ENCODE results near the gene PHLDA2. TPM values are rescaled to one million over a fixed set of nuclear protein-coding genes. Genes with fewer than 3 reads are reported as not detected.

PHLDA2 gene
- total RNA-seq, 1 experiment from 2014 or later: 309 TPM

DNA sequence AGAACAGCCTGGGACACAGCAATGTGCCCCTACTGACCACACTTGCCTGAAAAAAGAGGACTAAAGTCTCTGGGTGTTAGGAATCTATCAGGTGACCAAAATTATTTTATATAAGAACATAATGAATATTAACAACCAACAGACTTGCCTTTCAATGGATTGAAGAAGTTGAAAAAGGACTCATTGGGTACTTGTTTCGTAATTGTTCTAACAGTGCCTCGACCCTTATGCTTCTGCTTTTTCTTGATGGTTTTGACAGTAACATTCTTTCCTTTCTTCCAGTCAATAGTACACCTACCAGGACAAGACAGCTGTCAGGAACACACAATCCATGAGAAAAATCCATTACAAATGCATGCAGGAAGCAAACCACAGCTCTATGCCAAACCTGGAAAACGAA, 29.0 kb upstream of the PHLDA2 start (continued):
- TF ChIP-seq, protein P1, sequence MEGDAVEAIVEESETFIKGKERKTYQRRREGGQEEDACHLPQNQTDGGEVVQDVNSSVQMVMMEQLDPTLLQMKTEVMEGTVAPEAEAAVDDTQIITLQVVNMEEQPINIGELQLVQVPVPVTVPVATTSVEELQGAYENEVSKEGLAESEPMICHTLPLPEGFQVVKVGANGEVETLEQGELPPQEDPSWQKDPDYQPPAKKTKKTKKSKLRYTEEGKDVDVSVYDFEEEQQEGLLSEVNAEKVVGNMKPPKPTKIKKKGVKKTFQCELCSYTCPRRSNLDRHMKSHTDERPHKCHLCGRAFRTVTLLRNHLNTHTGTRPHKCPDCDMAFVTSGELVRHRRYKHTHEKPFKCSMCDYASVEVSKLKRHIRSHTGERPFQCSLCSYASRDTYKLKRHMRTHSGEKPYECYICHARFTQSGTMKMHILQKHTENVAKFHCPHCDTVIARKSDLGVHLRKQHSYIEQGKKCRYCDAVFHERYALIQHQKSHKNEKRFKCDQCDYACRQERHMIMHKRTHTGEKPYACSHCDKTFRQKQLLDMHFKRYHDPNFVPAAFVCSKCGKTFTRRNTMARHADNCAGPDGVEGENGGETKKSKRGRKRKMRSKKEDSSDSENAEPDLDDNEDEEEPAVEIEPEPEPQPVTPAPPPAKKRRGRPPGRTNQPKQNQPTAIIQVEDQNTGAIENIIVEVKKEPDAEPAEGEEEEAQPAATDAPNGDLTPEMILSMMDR (IDR thresholded peaks at IDR 0.05 in 2 of 3, conservative IDR thresholded peaks at IDR 0.05 in 1 of 3; ENCODE audit: borderline replicate concordance in 1 of 3, insufficient read depth in 1 of 3, low read depth in 2 of 3, low read length in 2 of 3): no peak
- no peak for TF ChIP-seq EZH2phosphoT487 (IDR thresholded peaks at IDR 0.05; ENCODE audit: borderline replicate concordance)

DNA sequence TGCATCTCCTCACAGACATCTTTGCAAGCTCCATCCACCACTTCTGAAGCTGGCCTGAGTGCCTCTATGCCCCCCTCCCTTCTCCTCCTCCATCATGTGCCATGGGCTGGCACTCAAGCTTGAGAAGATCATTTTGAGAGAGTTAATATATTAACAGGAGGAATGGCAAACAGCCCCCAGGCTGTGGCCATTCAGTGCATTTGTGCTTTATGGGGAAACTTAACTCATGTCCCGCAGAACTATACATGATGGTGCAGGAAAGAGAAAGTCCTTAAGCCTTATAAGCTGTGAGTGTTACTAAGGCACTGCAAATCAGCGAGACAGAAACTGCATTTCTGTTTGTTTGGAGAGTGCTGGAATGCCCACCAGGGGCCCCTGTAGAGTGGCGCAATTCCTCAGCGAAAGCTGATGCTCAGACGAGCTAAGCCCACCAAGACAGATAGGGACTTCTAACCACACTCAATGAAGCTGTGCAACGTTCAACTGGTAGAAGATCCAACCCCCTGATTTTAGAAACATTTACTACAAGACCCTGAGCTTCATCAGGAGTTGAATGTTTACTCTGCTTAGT, 26.8 kb upstream of the PHLDA2 start:
- CTCF ChIA-PET: no interaction called here
- intact Hi-C loops (cut with micrococcal nuclease): no loop called here
- RAD21 ChIA-PET (ENCODE audit: low non-redundant PET in 1 of 2, low total read pairs in 2 of 2, uncharacterized antibody in 2 of 2, unreplicated experiment in 2 of 2): no interaction called here
- no peak for ATAC-seq
- no peaks in the 10 kb centered on the region for H3K27me3 ChIP-seq (ENCODE audit: insufficient read depth, low read length)
- H3K9ac ChIP-seq (ENCODE audit: low read length): no peak overlapping the region
- H3K27ac ChIP-seq (ENCODE audit: low read depth, low read length): no peak overlapping the region
- H2AFZ ChIP-seq (ENCODE audit: low read depth, low read length, poor library complexity, severe bottlenecking): no peak overlapping the region
- peaks cover 50% of the 10 kb centered on the region for H3K79me2 ChIP-seq (ENCODE audit: insufficient read depth, low read length)
- H3K9me3 ChIP-seq (ENCODE audit: control insufficient read depth in 1 of 2, insufficient read depth in 1 of 2, low read depth in 1 of 2, low read length in 2 of 2): no peaks in the 10 kb centered on the region
- peaks cover 69 to 82% of the 10 kb centered on the region in 2 experiments for H3K36me3 ChIP-seq (ENCODE audit: control insufficient read depth in 1 of 2, insufficient read depth in 2 of 2, low read length in 2 of 2)
- H3K4me2 ChIP-seq (ENCODE audit: low read length): no peak overlapping the region
- no peak for DNase-seq (ENCODE audit: low read depth, low spot score)
- TF ChIP-seq POLR2A (IDR thresholded peaks at IDR 0.05; ENCODE audit: borderline replicate concordance, extremely low read depth, insufficient read depth, insufficient read length): no peak
- no peak for TF ChIP-seq ZFX (IDR thresholded peaks at IDR 0.05)
- no peak for TF ChIP-seq ELF1 (IDR thresholded peaks at IDR 0.05; ENCODE audit: borderline replicate concordance, low read depth)
- TF ChIP-seq JUND (IDR thresholded peaks at IDR 0.05): no peak
- no peak for TF ChIP-seq EGR1 (IDR thresholded peaks at IDR 0.05; ENCODE audit: low read depth)
- no peak for TF ChIP-seq POLR2AphosphoS5 (IDR thresholded peaks at IDR 0.05; ENCODE audit: low read depth, low read length)
- no peak for TF ChIP-seq EZH2phosphoT487 (IDR thresholded peaks at IDR 0.05; ENCODE audit: borderline replicate concordance)
- no peak for TF ChIP-seq CEBPB (IDR thresholded peaks at IDR 0.05; ENCODE audit: low read depth)
- TF ChIP-seq, protein P2, sequence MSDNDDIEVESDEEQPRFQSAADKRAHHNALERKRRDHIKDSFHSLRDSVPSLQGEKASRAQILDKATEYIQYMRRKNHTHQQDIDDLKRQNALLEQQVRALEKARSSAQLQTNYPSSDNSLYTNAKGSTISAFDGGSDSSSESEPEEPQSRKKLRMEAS (IDR thresholded peaks at IDR 0.05): no peak
- TF ChIP-seq, protein P1 (IDR thresholded peaks at IDR 0.05 in 2 of 3, conservative IDR thresholded peaks at IDR 0.05 in 1 of 3; ENCODE audit: borderline replicate concordance in 1 of 3, insufficient read depth in 1 of 3, low read depth in 2 of 3, low read length in 2 of 3): no peak
- no peak for TF ChIP-seq EZH2 (IDR thresholded peaks at IDR 0.05)
- TF ChIP-seq, protein P3, sequence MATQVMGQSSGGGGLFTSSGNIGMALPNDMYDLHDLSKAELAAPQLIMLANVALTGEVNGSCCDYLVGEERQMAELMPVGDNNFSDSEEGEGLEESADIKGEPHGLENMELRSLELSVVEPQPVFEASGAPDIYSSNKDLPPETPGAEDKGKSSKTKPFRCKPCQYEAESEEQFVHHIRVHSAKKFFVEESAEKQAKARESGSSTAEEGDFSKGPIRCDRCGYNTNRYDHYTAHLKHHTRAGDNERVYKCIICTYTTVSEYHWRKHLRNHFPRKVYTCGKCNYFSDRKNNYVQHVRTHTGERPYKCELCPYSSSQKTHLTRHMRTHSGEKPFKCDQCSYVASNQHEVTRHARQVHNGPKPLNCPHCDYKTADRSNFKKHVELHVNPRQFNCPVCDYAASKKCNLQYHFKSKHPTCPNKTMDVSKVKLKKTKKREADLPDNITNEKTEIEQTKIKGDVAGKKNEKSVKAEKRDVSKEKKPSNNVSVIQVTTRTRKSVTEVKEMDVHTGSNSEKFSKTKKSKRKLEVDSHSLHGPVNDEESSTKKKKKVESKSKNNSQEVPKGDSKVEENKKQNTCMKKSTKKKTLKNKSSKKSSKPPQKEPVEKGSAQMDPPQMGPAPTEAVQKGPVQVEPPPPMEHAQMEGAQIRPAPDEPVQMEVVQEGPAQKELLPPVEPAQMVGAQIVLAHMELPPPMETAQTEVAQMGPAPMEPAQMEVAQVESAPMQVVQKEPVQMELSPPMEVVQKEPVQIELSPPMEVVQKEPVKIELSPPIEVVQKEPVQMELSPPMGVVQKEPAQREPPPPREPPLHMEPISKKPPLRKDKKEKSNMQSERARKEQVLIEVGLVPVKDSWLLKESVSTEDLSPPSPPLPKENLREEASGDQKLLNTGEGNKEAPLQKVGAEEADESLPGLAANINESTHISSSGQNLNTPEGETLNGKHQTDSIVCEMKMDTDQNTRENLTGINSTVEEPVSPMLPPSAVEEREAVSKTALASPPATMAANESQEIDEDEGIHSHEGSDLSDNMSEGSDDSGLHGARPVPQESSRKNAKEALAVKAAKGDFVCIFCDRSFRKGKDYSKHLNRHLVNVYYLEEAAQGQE (IDR thresholded peaks at IDR 0.05; ENCODE audit: low read depth): no peak
- TF ChIP-seq, protein P4, sequence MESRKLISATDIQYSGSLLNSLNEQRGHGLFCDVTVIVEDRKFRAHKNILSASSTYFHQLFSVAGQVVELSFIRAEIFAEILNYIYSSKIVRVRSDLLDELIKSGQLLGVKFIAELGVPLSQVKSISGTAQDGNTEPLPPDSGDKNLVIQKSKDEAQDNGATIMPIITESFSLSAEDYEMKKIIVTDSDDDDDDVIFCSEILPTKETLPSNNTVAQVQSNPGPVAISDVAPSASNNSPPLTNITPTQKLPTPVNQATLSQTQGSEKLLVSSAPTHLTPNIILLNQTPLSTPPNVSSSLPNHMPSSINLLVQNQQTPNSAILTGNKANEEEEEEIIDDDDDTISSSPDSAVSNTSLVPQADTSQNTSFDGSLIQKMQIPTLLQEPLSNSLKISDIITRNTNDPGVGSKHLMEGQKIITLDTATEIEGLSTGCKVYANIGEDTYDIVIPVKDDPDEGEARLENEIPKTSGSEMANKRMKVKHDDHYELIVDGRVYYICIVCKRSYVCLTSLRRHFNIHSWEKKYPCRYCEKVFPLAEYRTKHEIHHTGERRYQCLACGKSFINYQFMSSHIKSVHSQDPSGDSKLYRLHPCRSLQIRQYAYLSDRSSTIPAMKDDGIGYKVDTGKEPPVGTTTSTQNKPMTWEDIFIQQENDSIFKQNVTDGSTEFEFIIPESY (IDR thresholded peaks at IDR 0.05; ENCODE audit: extremely low read depth, insufficient replicate concordance, low read length): no peak
- BruUV-seq (replicated peaks): no TSS peak
- peaks cover 3% of the 10 kb centered on the region; the same call in 1 of the 2 replicates for H4K20me1 ChIP-seq (ENCODE audit: insufficient read depth)
- no peak overlapping the region for H3K4me3 ChIP-seq (replicated peaks in 1 of 2; ENCODE audit: low read depth in 1 of 2, low read length in 2 of 2)
- peaks cover 0 to 16% of the 10 kb centered on the region in 2 experiments; a peak in 1 of 4 replicates for H3K4me1 ChIP-seq (ENCODE audit: control insufficient read depth in 1 of 2, insufficient read depth in 2 of 2, low read length in 2 of 2)
- no peaks in the 10 kb centered on the region for H3K9me2 ChIP-seq (ENCODE audit: insufficient read depth)
- POLR2A ChIA-PET: no interaction called here
